ENCODE measurements around the gene RLBP1.

The RLBP1 gene

DNA sequence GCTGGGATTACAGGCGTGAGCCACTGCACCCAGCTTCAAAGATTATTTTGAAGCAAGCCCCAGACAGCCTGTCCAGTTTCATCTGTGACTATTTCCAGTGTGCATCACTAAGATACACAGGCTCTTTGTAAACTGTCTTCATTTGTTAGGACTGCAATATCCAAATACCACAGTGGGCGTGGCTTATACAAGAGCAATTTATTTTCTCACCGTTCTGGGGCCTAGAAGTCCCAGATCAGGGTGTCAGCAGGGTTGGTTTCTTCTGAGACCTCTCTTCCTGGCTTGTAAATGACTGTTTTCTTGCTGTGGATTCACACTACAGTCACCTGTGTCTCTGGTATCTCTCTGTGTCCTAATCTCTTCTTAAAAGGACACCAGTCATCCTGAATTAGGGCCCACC is 59.7 kb downstream of the RLBP1 start:
- DNase-seq (ENCODE audit: low spot score), result no peak
- CTCF ChIA-PET, result no interaction called here
- POLR2A ChIA-PET (ENCODE audit: low non-redundant PET), result no interaction called here
- TF ChIP-seq, protein P1, sequence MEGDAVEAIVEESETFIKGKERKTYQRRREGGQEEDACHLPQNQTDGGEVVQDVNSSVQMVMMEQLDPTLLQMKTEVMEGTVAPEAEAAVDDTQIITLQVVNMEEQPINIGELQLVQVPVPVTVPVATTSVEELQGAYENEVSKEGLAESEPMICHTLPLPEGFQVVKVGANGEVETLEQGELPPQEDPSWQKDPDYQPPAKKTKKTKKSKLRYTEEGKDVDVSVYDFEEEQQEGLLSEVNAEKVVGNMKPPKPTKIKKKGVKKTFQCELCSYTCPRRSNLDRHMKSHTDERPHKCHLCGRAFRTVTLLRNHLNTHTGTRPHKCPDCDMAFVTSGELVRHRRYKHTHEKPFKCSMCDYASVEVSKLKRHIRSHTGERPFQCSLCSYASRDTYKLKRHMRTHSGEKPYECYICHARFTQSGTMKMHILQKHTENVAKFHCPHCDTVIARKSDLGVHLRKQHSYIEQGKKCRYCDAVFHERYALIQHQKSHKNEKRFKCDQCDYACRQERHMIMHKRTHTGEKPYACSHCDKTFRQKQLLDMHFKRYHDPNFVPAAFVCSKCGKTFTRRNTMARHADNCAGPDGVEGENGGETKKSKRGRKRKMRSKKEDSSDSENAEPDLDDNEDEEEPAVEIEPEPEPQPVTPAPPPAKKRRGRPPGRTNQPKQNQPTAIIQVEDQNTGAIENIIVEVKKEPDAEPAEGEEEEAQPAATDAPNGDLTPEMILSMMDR (conservative IDR thresholded peaks at IDR 0.05; ENCODE audit: low read depth), result no peak
- H3K27ac ChIP-seq, result no peak overlapping the region

Data from RWPE1 (cell line).